Activated T-helper 1 cell treated with anti-CD3 and anti-CD28 coated beads, Interleukin-12 subunit alpha, Interleukin-12 subunit beta, Interleukin-2, Interleukin-4 antibody, amounts not matched to agents 30 ng/mL and 10 ng/mL and 1 ng/mL, durations not matched to agents 14 hours and 24 hours and 36 hours (primary cell): ENCODE measurements around the gene LRFN2. TPM values are rescaled to one million over a fixed set of nuclear protein-coding genes. Genes with fewer than 3 reads are reported as not detected.

Source experiments
- DNase-seq: peaks from one replicate; pipeline ENCODE4 v3.0.0; 2021; ENCODE audit warnings: low spot score
- H3K27ac Mint-ChIP-seq: one replicate; pipeline ENCODE4 v1.8.0; 2021; ENCODE audit warnings: mild to moderate bottlenecking, mixed read lengths
- H3K27me3 Mint-ChIP-seq: one replicate; pipeline ENCODE4 v1.8.0; 2022; ENCODE audit warnings: mild to moderate bottlenecking, moderate library complexity, mixed read lengths; ENCODE audit not compliant: insufficient read depth
- H3K36me3 Mint-ChIP-seq: one replicate; pipeline ENCODE4 v1.8.0; 2021; ENCODE audit warnings: low read depth, mixed read lengths
- H3K4me1 Mint-ChIP-seq: one replicate; pipeline ENCODE4 v1.8.0; 2021; ENCODE audit warnings: low read depth, mixed read lengths
- H3K4me3 Mint-ChIP-seq: one replicate; pipeline ENCODE4 v1.8.0; 2021; ENCODE audit warnings: mild to moderate bottlenecking, moderate library complexity, mixed read lengths
- H3K9me3 Mint-ChIP-seq: one replicate; pipeline ENCODE4 v1.8.0; 2021; ENCODE audit warnings: mixed read lengths
- intact Hi-C: fragments of 100-400 bp; cut with micrococcal nuclease; formaldehyde crosslinking; loops from one replicate; pipeline ENCODE4 v1.15.1; 2024
- total RNA-seq: library from RNA; stranded (reverse); gene quantifications from 2 replicates; pipeline ENCODE4 v1.2.3, GENCODE V29; 2022

Gene LRFN2
- total RNA-seq, 1 donor from 2014 or later: 0.29 TPM

DNA sequence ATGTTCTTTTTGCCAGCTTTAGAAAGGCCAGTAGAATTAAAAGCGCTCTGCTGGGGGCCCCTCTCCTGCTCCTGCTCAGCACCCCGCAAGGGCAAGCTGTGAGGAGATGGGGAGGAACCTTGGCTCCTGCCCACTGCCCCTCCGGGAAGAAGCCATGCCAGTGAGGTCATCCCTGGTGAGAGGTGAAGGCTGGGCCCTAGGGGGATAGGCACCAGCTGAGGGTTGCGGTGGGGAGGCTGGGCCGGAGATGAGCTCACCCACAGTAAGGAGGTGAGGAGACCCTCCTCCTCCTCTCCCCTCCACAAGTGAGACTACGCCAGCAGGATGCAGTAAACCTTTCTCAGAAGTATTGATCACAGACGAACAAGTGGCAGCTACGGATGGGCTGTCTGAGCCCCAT, 32.1 kb downstream of the LRFN2 start:
- Mint-ChIP-seq H3K9me3 (no peaks in the 10 kb centered on the region), H3K36me3 (no peaks in the 10 kb centered on the region), H3K4me3 (no peak overlapping the region), H3K27ac (no peak overlapping the region), H3K27me3 (peaks cover 11% of the 10 kb centered on the region), H3K4me1 (no peaks in the 10 kb centered on the region)
- DNase-seq: no peak
- intact Hi-C loops: loop anchor here (10.0 kb wide), 1 partner anchor 270 kb away; no protein-coding TSS in a partner anchor

DNA sequence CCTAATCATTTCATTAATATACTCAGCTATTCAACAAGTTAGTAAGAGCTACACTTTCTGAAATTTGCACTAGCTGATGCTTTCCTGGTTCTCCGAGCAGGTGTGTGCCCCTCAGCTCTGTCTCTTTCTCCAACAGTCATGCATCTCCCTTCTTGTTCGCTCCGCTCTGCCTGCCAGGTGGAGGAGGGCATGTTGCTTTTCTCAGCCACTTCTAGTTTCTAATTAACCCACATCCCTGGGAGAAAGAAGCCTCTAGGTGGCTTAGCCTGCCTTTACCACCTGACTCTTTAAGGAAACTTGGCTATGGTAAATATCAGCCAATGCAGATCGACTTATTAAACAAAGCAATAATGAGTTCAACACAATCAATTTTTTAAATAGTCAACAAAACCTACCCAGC, 34.2 kb downstream of the LRFN2 start:
- H3K27me3 Mint-ChIP-seq: peaks cover 11% of the 10 kb centered on the region
- H3K9me3 Mint-ChIP-seq: no peaks in the 10 kb centered on the region
- intact Hi-C loops: loop anchor here (10.0 kb wide), 1 partner anchor 272 kb away; no protein-coding TSS in a partner anchor
- H3K4me1 Mint-ChIP-seq: no peaks in the 10 kb centered on the region
- H3K4me3 Mint-ChIP-seq: no peak overlapping the region
- no peaks in the 10 kb centered on the region for H3K36me3 Mint-ChIP-seq
- no peak for DNase-seq
- no peak overlapping the region for H3K27ac Mint-ChIP-seq

- intact Hi-C loops: loop anchor here (10.0 kb wide), 1 partner anchor 273 kb away; no protein-coding TSS in a partner anchor
- Mint-ChIP-seq H3K9me3 (no peaks in the 10 kb centered on the region), H3K4me3 (no peak overlapping the region), H3K36me3 (no peaks in the 10 kb centered on the region), H3K27me3 (peaks cover 11% of the 10 kb centered on the region), H3K4me1 (no peaks in the 10 kb centered on the region), H3K27ac (no peak overlapping the region)
- DNase-seq: no peak
Measured at GRCh38 chr6:40551966-40552505, 35.1 kb downstream of the LRFN2 start.

DNA sequence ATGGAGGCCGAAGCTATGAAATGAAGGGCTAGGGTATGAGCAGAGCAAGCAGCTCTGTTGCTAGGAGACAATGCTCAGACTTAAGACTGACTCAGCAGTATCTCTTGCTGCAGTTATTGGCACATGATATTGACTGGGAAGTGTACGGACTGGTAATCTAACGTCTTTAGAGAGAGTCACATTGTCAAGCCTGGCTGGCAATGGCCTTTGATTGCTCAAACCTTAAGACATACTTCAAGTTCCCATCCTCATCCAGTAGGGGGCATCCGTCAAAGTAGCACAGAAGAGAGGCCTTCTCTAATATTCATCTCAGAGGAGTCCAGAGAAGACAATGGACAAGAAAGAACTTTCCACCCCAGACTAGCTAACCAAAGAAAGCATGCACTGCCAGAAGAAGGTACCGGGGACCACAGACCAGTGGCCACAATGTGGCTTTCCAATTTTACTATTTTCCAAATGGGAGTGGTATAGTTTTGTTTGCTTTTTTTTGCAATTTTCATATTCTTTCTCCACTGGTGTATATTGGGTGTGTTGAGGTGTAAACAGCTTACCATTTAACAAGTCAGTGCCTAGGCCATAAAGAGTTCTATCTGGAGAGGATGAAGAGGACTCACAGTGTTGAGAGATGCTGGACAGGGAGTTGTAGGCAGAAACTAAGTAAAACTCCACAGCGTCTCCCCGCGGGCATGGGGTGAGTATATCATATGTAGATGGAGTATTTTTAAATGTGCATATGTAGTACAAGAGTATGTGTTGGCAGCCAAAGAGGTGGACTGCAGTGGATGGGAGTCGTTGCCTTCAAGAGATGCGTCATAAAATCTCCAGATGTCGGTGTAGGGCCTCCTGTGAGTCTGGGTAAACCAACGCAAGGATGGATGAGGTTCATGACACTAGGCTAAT, 36.7 kb downstream of the LRFN2 start:
- Mint-ChIP-seq H3K27ac (no peak overlapping the region), H3K27me3 (peaks cover 11% of the 10 kb centered on the region), H3K36me3 (no peaks in the 10 kb centered on the region), H3K4me1 (no peaks in the 10 kb centered on the region), H3K9me3 (no peaks in the 10 kb centered on the region), H3K4me3 (no peak overlapping the region)
- peak; percentile 5 for DNase-seq
- intact Hi-C loops: loop anchor here (10.0 kb wide), 1 partner anchor 274 kb away; no protein-coding TSS in a partner anchor

DNA sequence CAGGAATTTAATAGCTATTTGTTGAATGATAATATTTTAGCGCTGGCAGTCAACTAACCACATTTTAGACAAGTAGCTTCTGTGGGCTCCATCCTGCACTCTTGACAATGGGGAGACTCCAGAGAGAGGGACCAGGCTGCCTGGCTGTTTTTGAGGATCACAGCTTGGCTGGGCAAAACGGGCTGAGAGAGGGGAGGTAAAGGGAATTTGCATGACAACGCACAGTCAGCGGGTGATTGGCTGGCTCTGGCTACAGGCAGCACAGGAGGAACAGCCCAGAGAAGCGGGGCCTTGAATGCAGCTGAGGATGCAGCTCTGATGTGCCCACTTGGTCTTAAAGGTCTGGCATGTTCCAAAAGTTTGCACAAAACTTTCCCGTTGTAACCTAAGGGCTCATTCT, 41.2 kb downstream of the LRFN2 start:
- intact Hi-C loops: no loop called here
- H3K9me3 Mint-ChIP-seq: no peaks in the 10 kb centered on the region
- no peak for DNase-seq
- H3K4me1 Mint-ChIP-seq: no peaks in the 10 kb centered on the region
- no peak overlapping the region for H3K27ac Mint-ChIP-seq
- peaks cover 6% of the 10 kb centered on the region for H3K27me3 Mint-ChIP-seq
- H3K4me3 Mint-ChIP-seq: no peak overlapping the region
- no peaks in the 10 kb centered on the region for H3K36me3 Mint-ChIP-seq

- Mint-ChIP-seq H3K36me3 (no peaks in the 10 kb centered on the region), H3K9me3 (no peaks in the 10 kb centered on the region), H3K4me3 (no peak overlapping the region), H3K4me1 (no peaks in the 10 kb centered on the region), H3K27ac (no peak overlapping the region), H3K27me3 (no peaks in the 10 kb centered on the region)
- intact Hi-C loops: no loop called here
- DNase-seq: no peak
Measured at GRCh38 chr6:40543776-40544175, 43.4 kb downstream of the LRFN2 start.

- no peaks in the 10 kb centered on the region for H3K4me1 Mint-ChIP-seq
- peaks cover 2% of the 10 kb centered on the region for H3K27me3 Mint-ChIP-seq
- H3K4me3 Mint-ChIP-seq: no peak overlapping the region
- no peak for DNase-seq
- H3K36me3 Mint-ChIP-seq: no peaks in the 10 kb centered on the region
- intact Hi-C loops: no loop called here
- H3K27ac Mint-ChIP-seq: no peak overlapping the region
- no peaks in the 10 kb centered on the region for H3K9me3 Mint-ChIP-seq
Measured at GRCh38 chr6:40543146-40543545, 44.0 kb downstream of the LRFN2 start.

- Mint-ChIP-seq H3K36me3 (no peaks in the 10 kb centered on the region), H3K4me3 (no peak overlapping the region), H3K4me1 (no peaks in the 10 kb centered on the region), H3K27ac (no peak overlapping the region), H3K27me3 (peaks cover 2% of the 10 kb centered on the region), H3K9me3 (no peaks in the 10 kb centered on the region)
- intact Hi-C loops: no loop called here
- no peak for DNase-seq
Measured at GRCh38 chr6:40542175-40542764, 44.9 kb downstream of the LRFN2 start.

DNA sequence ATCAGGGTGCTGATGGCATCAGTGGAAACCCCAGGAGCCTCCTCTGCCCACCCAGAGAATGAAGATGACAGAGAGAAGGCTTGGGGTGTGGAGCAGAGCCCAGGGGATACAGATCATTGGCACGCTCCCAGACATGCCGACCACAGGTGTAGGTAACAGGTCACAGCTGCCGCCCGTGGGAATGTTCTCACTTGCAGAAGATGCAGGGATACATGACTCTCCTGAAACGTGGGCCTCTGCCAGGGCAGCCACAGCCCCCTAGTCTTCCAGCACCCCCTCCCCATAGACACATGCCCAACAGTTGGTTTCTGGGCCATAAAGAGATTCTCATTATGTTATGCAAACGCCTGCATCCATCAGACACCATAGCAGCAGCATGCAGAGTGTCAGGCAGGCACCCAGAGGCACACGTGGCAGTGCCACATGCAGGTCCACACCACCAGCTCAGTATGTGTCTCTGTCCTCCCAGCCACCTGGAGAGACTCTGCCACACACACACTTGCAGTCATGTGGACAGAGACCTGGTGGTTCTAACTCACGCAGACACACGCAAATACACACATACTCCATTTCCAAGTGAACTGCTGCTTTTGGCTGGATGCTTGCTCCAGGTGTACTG, 45.5 kb downstream of the LRFN2 start:
- H3K27me3 Mint-ChIP-seq: peaks cover 2% of the 10 kb centered on the region
- DNase-seq: no peak
- intact Hi-C loops: no loop called here
- H3K9me3 Mint-ChIP-seq: no peaks in the 10 kb centered on the region
- no peak overlapping the region for H3K4me3 Mint-ChIP-seq
- H3K4me1 Mint-ChIP-seq: no peaks in the 10 kb centered on the region
- no peak overlapping the region for H3K27ac Mint-ChIP-seq
- H3K36me3 Mint-ChIP-seq: no peaks in the 10 kb centered on the region

DNA sequence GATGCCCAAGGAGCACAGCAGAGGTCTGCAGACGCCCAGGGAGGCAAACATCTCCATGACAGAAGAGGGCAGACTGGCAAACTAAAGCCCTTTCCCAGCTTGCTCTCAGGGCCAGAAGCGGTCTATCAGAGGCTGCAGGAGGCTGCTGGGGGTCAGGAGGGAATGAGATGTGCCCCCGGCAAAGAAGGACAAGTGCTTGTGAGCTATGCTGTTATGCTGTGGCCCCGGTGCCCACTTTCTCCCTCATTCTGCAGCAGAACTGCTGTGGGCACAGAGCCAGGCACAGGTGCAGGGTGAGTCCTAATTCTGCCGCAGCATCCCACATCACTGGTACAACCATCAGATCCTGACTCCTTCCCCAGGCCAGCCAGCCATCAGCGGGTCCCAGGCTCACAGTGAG, 46.4 kb downstream of the LRFN2 start:
- H3K4me1 Mint-ChIP-seq: no peaks in the 10 kb centered on the region
- no peaks in the 10 kb centered on the region for H3K36me3 Mint-ChIP-seq

GRCh38 chr6:40539853-40540252, 47.3 kb downstream of the LRFN2 start:
- no peak for DNase-seq
- Mint-ChIP-seq H3K4me3 (no peak overlapping the region), H3K4me1 (no peaks in the 10 kb centered on the region), H3K9me3 (no peaks in the 10 kb centered on the region), H3K27ac (no peak overlapping the region), H3K36me3 (no peaks in the 10 kb centered on the region), H3K27me3 (peaks cover 2% of the 10 kb centered on the region)
- intact Hi-C loops: no loop called here

More for the DNA sequence above, 46.4 kb downstream of the LRFN2 start:
- H3K27ac Mint-ChIP-seq: no peak overlapping the region
- no peaks in the 10 kb centered on the region for H3K9me3 Mint-ChIP-seq
- H3K4me3 Mint-ChIP-seq: no peak overlapping the region
- no peak for DNase-seq
- intact Hi-C loops: no loop called here
- H3K27me3 Mint-ChIP-seq: peaks cover 2% of the 10 kb centered on the region

DNA sequence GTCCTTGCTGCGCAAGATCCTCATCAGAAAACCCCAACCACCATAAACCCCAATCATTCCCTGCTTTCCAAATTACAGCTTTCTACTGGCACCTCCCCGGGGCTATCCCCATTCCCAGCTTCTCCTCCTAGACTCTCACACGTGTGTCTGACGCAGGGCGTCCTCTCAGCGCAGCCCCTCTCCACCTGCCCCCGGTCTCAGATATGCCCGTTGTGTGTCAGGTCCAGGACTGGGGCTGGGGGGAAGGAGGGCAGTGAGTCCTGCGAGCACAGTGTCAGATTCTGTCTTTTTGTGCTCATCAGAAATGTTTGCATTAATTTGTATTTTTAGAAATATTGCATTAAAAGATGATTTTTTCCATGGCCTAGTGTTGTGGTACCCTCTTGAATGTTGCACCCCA, 48.6 kb downstream of the LRFN2 start:
- intact Hi-C loops: no loop called here
- peaks cover 2% of the 10 kb centered on the region for H3K27me3 Mint-ChIP-seq
- H3K4me3 Mint-ChIP-seq: no peak overlapping the region
- no peaks in the 10 kb centered on the region for H3K9me3 Mint-ChIP-seq
- H3K4me1 Mint-ChIP-seq: no peaks in the 10 kb centered on the region
- H3K36me3 Mint-ChIP-seq: no peaks in the 10 kb centered on the region
- H3K27ac Mint-ChIP-seq: no peak overlapping the region
- no peak for DNase-seq

- no peak overlapping the region for H3K4me3 Mint-ChIP-seq
- no peaks in the 10 kb centered on the region for H3K4me1 Mint-ChIP-seq
- no peaks in the 10 kb centered on the region for H3K9me3 Mint-ChIP-seq
- no peak overlapping the region for H3K27ac Mint-ChIP-seq
- intact Hi-C loops: no loop called here
- DNase-seq: no peak
- peaks cover 4% of the 10 kb centered on the region for H3K27me3 Mint-ChIP-seq
- no peaks in the 10 kb centered on the region for H3K36me3 Mint-ChIP-seq
Measured at GRCh38 chr6:40537446-40537845, 49.7 kb downstream of the LRFN2 start.
